H9 (cell line): Measurements from ENCODE around the gene COMTD1. TPM values are rescaled to one million over a fixed set of nuclear protein-coding genes. Genes with fewer than 3 reads are reported as not detected.

Source experiments
- DNase-seq: peaks from one replicate; pipeline ENCODE4 v3.0.0-alpha.2; 2017
- H2AFZ ChIP-seq: one replicate; pipeline ENCODE4 v1.6.1; 2013; ENCODE audit warnings: mild to moderate bottlenecking, low read length, control low read depth, moderate library complexity
- H2AK5ac ChIP-seq: 2 replicates; pipeline ENCODE4 v1.6.1; 2013; ENCODE audit warnings: low read length, control low read depth, mixed read lengths; ENCODE audit not compliant: insufficient read length
- H2BK120ac ChIP-seq: one replicate; pipeline ENCODE4 v1.6.1; 2013; ENCODE audit warnings: low read depth, mild to moderate bottlenecking, low read length, control low read depth, inconsistent platforms; ENCODE audit not compliant: poor library complexity, severe bottlenecking
- H2BK12ac ChIP-seq: 2 replicates; pipeline ENCODE4 v1.6.1; 2013; ENCODE audit warnings: low read length, control low read depth, mixed read lengths, low read depth; ENCODE audit not compliant: insufficient read length
- H2BK15ac ChIP-seq: 2 replicates; pipeline ENCODE4 v1.6.1; 2013; ENCODE audit warnings: low read depth, low read length, control low read depth
- H2BK20ac ChIP-seq: one replicate; pipeline ENCODE4 v1.6.1; 2013; ENCODE audit warnings: low read depth, mild to moderate bottlenecking, low read length, control low read depth, inconsistent platforms; ENCODE audit not compliant: poor library complexity, severe bottlenecking
- H2BK5ac ChIP-seq: 2 replicates; pipeline ENCODE4 v1.6.1; 2013; ENCODE audit warnings: low read length, control low read depth, mixed read lengths; ENCODE audit not compliant: insufficient read length
- H3K14ac ChIP-seq: 2 replicates; pipeline ENCODE4 v1.6.1; 2013; ENCODE audit warnings: low read length, control low read depth; ENCODE audit not compliant: insufficient read depth
- H3K18ac ChIP-seq: 2 replicates; pipeline ENCODE4 v1.6.1; 2013; ENCODE audit warnings: low read depth, mild to moderate bottlenecking, mixed read lengths, low read length, control low read depth; ENCODE audit not compliant: insufficient read length
- H3K23ac ChIP-seq: 2 replicates; pipeline ENCODE4 v1.6.1; 2013; ENCODE audit warnings: low read length, control low read depth, mixed read lengths, low read depth; ENCODE audit not compliant: insufficient read length
- H3K23me2 ChIP-seq: 2 replicates; pipeline ENCODE4 v1.6.1; 2013; ENCODE audit warnings: low read depth, mild to moderate bottlenecking, mixed read lengths, low read length, control low read depth; ENCODE audit not compliant: insufficient read length, poor library complexity, severe bottlenecking
- H3K27ac ChIP-seq: 2 replicates; pipeline ENCODE4 v1.5.1; 2013; ENCODE audit warnings: low read length, control low read depth, mixed read lengths, low read depth; ENCODE audit not compliant: insufficient read length
- H3K27me3 ChIP-seq: 2 replicates; pipeline ENCODE4 v1.6.1; 2013; ENCODE audit warnings: low read length, control low read depth, inconsistent platforms; ENCODE audit not compliant: insufficient read depth
- H3K4ac ChIP-seq: 2 replicates; pipeline ENCODE4 v1.6.1; 2013; ENCODE audit warnings: low read depth, mild to moderate bottlenecking, control low read depth, inconsistent platforms, low read length, moderate library complexity
- H3K4me1 ChIP-seq: 2 replicates; pipeline ENCODE4 v1.6.1; 2013; ENCODE audit warnings: low read length, control low read depth, inconsistent platforms; ENCODE audit not compliant: insufficient read depth
- H3K4me2 ChIP-seq: 2 replicates; pipeline ENCODE4 v1.6.1; 2013; ENCODE audit warnings: low read length, control low read depth, mixed read lengths; ENCODE audit not compliant: insufficient read length, insufficient read depth
- H3K56ac ChIP-seq: 2 replicates; pipeline ENCODE4 v1.6.1; 2013; ENCODE audit warnings: low read depth, mild to moderate bottlenecking, mixed read lengths, low read length, control low read depth; ENCODE audit not compliant: insufficient read length
- H3K79me1 ChIP-seq: 2 replicates; pipeline ENCODE4 v1.6.1; 2013; ENCODE audit warnings: low read depth, mild to moderate bottlenecking, moderate library complexity, low read length, control low read depth, inconsistent platforms; ENCODE audit not compliant: insufficient read depth, poor library complexity, severe bottlenecking
- H3K79me2 ChIP-seq: 2 replicates; pipeline ENCODE4 v1.6.1; 2013; ENCODE audit warnings: low read length, control low read depth, inconsistent platforms; ENCODE audit not compliant: insufficient read depth
- H3K9ac ChIP-seq: 2 replicates; pipeline ENCODE4 v1.6.1; 2013; ENCODE audit warnings: low read length, control low read depth, mixed read lengths; ENCODE audit not compliant: insufficient read length; ENCODE audit errors: extremely low read depth
- H3K9me3 ChIP-seq: one replicate; pipeline ENCODE4 v1.6.1; 2013; ENCODE audit warnings: low read depth, low read length, inconsistent platforms; ENCODE audit not compliant: control insufficient read depth
- H3T11ph ChIP-seq: one replicate; pipeline ENCODE4 v1.6.1; 2013; ENCODE audit warnings: mild to moderate bottlenecking, low read length, control low read depth, inconsistent platforms
- H4K20me1 ChIP-seq: one replicate; pipeline ENCODE4 v1.6.1; 2013; ENCODE audit not compliant: control insufficient read depth, insufficient read length, insufficient read depth
- H4K5ac ChIP-seq: 2 replicates; pipeline ENCODE4 v1.6.1; 2013; ENCODE audit warnings: low read depth, mild to moderate bottlenecking, mixed read lengths, low read length, control low read depth; ENCODE audit not compliant: insufficient read length
- H4K8ac ChIP-seq: replicated peaks from 2 replicates; pipeline ENCODE4 v1.6.1; 2013; ENCODE audit warnings: low read length, control low read depth, mixed read lengths, low read depth; ENCODE audit not compliant: insufficient read length
- H4K91ac ChIP-seq: 2 replicates; pipeline ENCODE4 v1.6.1; 2013; ENCODE audit warnings: low read depth, mild to moderate bottlenecking, moderate library complexity, mixed read lengths, low read length, control low read depth; ENCODE audit not compliant: insufficient read length
- H3K27ac Mint-ChIP-seq, 3 experiments: 2 replicates in 2 of 3; 3 replicates in 1 of 3; pipeline ENCODE4 v1.8.0; 2020 to 2021; ENCODE audit warnings: mixed read lengths in 3 of 3, mild to moderate bottlenecking in 1 of 3, moderate library complexity in 1 of 3
- H3K27me3 Mint-ChIP-seq: 2 replicates; pipeline ENCODE4 v1.8.0; 2021; ENCODE audit warnings: low read depth, mild to moderate bottlenecking, moderate library complexity, mixed read lengths
- H3K36me3 Mint-ChIP-seq, 3 experiments: 2 replicates in 2 of 3; 3 replicates in 1 of 3; pipeline ENCODE4 v1.8.0; 2020 to 2021; ENCODE audit warnings: low read depth in 3 of 3, mixed read lengths in 3 of 3; ENCODE audit not compliant: insufficient read depth in 1 of 3
- H3K4me1 Mint-ChIP-seq, 2 experiments: 2 replicates each; pipeline ENCODE4 v1.8.0; 2020; ENCODE audit warnings: mixed read lengths in 2 of 2
- H3K4me3 Mint-ChIP-seq, 2 experiments: 2 replicates in 1 of 2; 3 replicates in 1 of 2; pipeline ENCODE4 v1.8.0; 2020 to 2021; ENCODE audit warnings: mild to moderate bottlenecking in 2 of 2, mixed read lengths in 2 of 2, moderate library complexity in 1 of 2
- H3K9me3 Mint-ChIP-seq, 2 experiments: 2 replicates in 1 of 2; 3 replicates in 1 of 2; pipeline ENCODE4 v1.8.0; 2020; ENCODE audit warnings: mild to moderate bottlenecking in 2 of 2, mixed read lengths in 2 of 2, moderate library complexity in 1 of 2
- WGBS: extraction: QIAGEN DNeasy Blood & Tissue Kit; methylation state at CpG from one replicate; pipeline ENCODE4 v1.1.7; 2013; ENCODE audit warnings: missing lambda C conversion rate, low lambda C conversion rate, mixed read lengths; ENCODE audit not compliant: insufficient read length; ENCODE audit errors: extremely low coverage; 5-methylcytosine and 5-hydroxymethylcytosine counted together
- total RNA-seq: library from RNA; stranded (reverse); gene quantifications from 2 replicates; pipeline ENCODE4 v1.2.1, GENCODE V29; 2021
- TF ChIP-seq, protein P1 (sequence below): fragments of 200-600 bp; sonication (generic); conservative IDR thresholded peaks from 3 replicates; pipeline ENCODE4 v1.8.0; 2021; ENCODE audit warnings: antibody characterized with exemption, mild to moderate bottlenecking

COMTD1 gene
- total RNA-seq, 1 experiment from 2014 or later, result 28.3 TPM

DNA sequence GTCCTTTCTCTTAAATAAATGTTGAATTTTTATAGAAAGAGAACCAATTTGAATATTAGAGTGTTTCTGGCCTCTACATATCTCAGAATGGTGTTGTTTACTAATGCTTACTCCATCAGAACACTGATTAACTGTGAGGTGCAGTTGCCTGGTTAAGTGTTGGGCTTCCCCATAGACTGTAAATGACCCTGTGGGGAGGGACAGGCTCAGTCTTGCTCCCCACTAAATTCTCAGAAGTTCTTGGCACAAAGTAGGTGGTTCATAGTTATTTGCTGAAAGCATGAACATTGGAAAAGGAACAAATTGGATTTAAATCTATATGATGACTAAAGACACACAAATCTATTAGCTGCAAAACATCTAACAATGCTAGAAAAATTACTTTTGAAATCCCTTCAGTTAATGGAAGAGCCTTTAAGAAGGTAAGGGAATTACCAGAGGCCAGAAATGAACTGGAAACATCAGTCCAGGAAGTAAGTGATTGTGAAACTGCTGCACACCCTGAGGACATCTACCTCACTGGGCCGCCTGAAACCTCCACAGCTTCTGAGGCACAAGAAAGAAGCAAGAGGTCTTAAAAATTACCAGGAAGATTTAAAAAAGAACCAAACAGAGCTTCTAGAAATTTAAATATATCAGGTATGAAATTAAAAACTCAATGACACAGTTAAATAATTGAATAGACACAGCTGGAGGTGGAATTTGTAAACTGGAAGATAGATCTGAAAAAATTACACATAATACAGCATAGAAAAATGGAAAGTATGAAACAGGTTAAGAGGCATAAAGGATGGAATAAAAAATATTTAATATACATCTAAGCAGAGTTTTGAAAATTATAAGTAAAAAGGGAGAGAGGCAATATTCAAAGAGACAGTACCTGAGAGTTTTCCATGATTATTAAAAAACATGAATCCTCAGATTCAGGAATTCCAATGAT is 17.8 kb upstream of the COMTD1 start:
- Mint-ChIP-seq H3K4me3 (no peak overlapping the region), H3K4me1 (no peaks in the 10 kb centered on the region), H3K36me3 (peaks cover 9 to 15% (median 15%) of the 10 kb centered on the region in 3 experiments), H3K27me3 (peaks cover 2% of the 10 kb centered on the region; the same call in 1 of the 2 replicates), H3K27ac (no peak overlapping the region), H3K9me3 (peaks cover 25 to 30% of the 10 kb centered on the region in 2 experiments)
- H4K8ac ChIP-seq, result no peak overlapping the region
- H3K9ac ChIP-seq, result no peak overlapping the region
- H4K91ac ChIP-seq, result no peak overlapping the region
- H3K79me2 ChIP-seq, result no peaks in the 10 kb centered on the region
- H3K18ac ChIP-seq, result no peak overlapping the region
- H3K9me3 ChIP-seq, result peaks cover 8% of the 10 kb centered on the region
- no peaks in the 10 kb centered on the region for H3K27me3 ChIP-seq
- no peak overlapping the region for H3K4me2 ChIP-seq
- H3K56ac ChIP-seq, result no peak overlapping the region
- no peak overlapping the region for H2AK5ac ChIP-seq
- no peak overlapping the region for H3K14ac ChIP-seq
- no peak overlapping the region for H2BK120ac ChIP-seq
- no peak overlapping the region for H2AFZ ChIP-seq
- no peak overlapping the region for H3T11ph ChIP-seq
- H2BK12ac ChIP-seq, result no peak overlapping the region
- DNase-seq, result no peak
- no CpG with 5 or more reads among the region's 1 CpG for WGBS
- no peak overlapping the region for H2BK5ac ChIP-seq
- H3K27ac ChIP-seq, result no peak overlapping the region
- H3K4ac ChIP-seq, result no peak overlapping the region
- H3K23me2 ChIP-seq, result no peaks in the 10 kb centered on the region
- no peaks in the 10 kb centered on the region for H4K20me1 ChIP-seq
- H2BK20ac ChIP-seq, result no peak overlapping the region
- H3K23ac ChIP-seq, result no peak overlapping the region
- H2BK15ac ChIP-seq, result no peak overlapping the region
- H3K4me1 ChIP-seq, result no peaks in the 10 kb centered on the region
- H4K5ac ChIP-seq, result no peak overlapping the region
- TF ChIP-seq, protein P1, sequence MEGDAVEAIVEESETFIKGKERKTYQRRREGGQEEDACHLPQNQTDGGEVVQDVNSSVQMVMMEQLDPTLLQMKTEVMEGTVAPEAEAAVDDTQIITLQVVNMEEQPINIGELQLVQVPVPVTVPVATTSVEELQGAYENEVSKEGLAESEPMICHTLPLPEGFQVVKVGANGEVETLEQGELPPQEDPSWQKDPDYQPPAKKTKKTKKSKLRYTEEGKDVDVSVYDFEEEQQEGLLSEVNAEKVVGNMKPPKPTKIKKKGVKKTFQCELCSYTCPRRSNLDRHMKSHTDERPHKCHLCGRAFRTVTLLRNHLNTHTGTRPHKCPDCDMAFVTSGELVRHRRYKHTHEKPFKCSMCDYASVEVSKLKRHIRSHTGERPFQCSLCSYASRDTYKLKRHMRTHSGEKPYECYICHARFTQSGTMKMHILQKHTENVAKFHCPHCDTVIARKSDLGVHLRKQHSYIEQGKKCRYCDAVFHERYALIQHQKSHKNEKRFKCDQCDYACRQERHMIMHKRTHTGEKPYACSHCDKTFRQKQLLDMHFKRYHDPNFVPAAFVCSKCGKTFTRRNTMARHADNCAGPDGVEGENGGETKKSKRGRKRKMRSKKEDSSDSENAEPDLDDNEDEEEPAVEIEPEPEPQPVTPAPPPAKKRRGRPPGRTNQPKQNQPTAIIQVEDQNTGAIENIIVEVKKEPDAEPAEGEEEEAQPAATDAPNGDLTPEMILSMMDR, result no peak
- H3K79me1 ChIP-seq, result no peaks in the 10 kb centered on the region
